ENCODE data around the gene FAM163B. TPM values are rescaled to one million over a fixed set of nuclear protein-coding genes. Genes with fewer than 3 reads are reported as not detected.

Gene FAM163B
- total and polyA plus RNA-seq, 9 of the 15 experiments (the other 6 are each of a cell fraction or from before 2014, with no cell fraction given): not detected

DNA sequence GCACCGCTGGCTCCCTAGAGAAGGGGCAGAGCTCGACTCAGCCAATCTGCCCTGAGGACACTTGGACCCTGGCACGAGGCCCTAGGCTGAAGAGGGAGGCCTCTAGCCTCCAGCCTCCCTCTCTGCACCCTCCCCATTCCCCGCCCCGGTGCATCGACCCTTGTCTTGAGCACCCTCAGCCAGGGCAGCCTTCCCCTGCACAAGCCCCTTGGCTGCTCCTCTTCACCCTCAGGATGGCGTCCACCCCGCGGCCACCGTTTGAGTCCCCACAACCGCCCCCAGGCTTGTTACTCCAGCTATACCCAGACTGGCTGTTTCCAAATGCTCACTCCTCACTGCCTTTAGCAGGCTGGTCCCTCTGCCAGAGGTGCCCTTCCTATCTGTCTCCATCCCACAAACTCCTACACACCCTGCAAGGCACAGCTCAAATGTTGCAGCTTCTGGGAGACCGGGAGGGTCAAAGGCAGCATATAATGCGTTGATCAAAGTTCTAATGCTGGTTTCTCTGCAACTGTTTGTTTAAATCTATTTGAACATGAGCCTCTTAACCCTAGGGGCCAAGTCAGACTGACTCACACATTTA lies 6.5 kb upstream of the FAM163B start (continued):
- TF ChIP-seq ARID3B (CRISPR knock-in tag; IDR thresholded peaks at IDR 0.05; ENCODE audit: borderline replicate concordance): no peak
- TF ChIP-seq NFE2L1 (tag; IDR thresholded peaks at IDR 0.05; ENCODE audit: borderline replicate concordance, low read depth): no peak
- no peak for TF ChIP-seq PRMT5 (CRISPR knock-in tag; IDR thresholded peaks at IDR 0.05)
- no peak for TF ChIP-seq IFI16 (CRISPR knock-in tag; IDR thresholded peaks at IDR 0.05)
- TF ChIP-seq ZNF253 (CRISPR knock-in tag; conservative IDR thresholded peaks at IDR 0.05): no peak

DNA sequence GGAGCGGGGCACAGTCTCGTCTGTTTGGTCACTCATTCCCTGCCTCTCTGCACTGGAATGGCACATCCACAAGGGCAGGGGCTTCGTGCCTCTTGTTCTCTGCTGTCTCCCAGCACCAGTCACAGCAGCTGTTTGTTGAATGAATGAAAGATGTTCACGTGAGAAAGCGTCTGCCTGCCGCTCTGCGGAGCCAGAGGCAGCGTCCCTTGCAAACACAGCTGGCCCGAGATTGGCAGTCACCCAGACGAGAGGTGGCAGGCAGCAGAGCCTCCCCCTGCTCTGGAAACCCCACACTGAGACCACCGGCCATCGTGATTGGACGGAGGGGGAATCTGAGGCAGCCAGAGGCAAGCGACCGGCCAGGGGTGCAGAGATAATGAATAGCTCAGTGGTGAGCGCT lies 6.0 kb upstream of the FAM163B start:
- peaks cover 14 to 63% of the 10 kb centered on the region in 2 experiments; a peak in 4 of 5 replicates for H3K27me3 ChIP-seq (ENCODE audit: control insufficient read depth in 2 of 2, insufficient read depth in 2 of 2, low read length in 2 of 2)
- POLR2A ChIA-PET: interaction anchor here (0.6 kb wide), 1 partner anchor 709 kb away, joined by 3 read pairs; no protein-coding TSS in a partner anchor
- no peak overlapping the region for H2AFZ ChIP-seq (ENCODE audit: low read depth, low read length)
- no peak for TF ChIP-seq RFX7 (CRISPR knock-in tag; IDR thresholded peaks at IDR 0.05)
- TF ChIP-seq ZNF347 (CRISPR knock-in tag; IDR thresholded peaks at IDR 0.05; ENCODE audit: low read depth): no peak
- no peak for TF ChIP-seq TCF3 (CRISPR knock-in tag; IDR thresholded peaks at IDR 0.05)
- no peak for TF ChIP-seq MTA1 (IDR thresholded peaks at IDR 0.05; ENCODE audit: borderline replicate concordance)
- TF ChIP-seq, protein P1, sequence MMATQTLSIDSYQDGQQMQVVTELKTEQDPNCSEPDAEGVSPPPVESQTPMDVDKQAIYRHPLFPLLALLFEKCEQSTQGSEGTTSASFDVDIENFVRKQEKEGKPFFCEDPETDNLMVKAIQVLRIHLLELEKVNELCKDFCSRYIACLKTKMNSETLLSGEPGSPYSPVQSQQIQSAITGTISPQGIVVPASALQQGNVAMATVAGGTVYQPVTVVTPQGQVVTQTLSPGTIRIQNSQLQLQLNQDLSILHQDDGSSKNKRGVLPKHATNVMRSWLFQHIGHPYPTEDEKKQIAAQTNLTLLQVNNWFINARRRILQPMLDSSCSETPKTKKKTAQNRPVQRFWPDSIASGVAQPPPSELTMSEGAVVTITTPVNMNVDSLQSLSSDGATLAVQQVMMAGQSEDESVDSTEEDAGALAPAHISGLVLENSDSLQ (IDR thresholded peaks at IDR 0.05): no peak
- no peak for TF ChIP-seq TAF15 (IDR thresholded peaks at IDR 0.05; ENCODE audit: low read depth, low read length)
- no peak for TF ChIP-seq PHF20 (IDR thresholded peaks at IDR 0.05; ENCODE audit: partially characterized antibody)
- TF ChIP-seq, protein P2, sequence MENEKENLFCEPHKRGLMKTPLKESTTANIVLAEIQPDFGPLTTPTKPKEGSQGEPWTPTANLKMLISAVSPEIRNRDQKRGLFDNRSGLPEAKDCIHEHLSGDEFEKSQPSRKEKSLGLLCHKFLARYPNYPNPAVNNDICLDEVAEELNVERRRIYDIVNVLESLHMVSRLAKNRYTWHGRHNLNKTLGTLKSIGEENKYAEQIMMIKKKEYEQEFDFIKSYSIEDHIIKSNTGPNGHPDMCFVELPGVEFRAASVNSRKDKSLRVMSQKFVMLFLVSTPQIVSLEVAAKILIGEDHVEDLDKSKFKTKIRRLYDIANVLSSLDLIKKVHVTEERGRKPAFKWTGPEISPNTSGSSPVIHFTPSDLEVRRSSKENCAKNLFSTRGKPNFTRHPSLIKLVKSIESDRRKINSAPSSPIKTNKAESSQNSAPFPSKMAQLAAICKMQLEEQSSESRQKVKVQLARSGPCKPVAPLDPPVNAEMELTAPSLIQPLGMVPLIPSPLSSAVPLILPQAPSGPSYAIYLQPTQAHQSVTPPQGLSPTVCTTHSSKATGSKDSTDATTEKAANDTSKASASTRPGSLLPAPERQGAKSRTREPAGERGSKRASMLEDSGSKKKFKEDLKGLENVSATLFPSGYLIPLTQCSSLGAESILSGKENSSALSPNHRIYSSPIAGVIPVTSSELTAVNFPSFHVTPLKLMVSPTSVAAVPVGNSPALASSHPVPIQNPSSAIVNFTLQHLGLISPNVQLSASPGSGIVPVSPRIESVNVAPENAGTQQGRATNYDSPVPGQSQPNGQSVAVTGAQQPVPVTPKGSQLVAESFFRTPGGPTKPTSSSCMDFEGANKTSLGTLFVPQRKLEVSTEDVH (IDR thresholded peaks at IDR 0.05; ENCODE audit: low read depth, partially characterized antibody): no peak
- TF ChIP-seq ZNF174 (CRISPR knock-in tag; IDR thresholded peaks at IDR 0.05): no peak

More for the DNA sequence above, 6.0 kb upstream of the FAM163B start:
- no peak overlapping the region for H3K9ac ChIP-seq (ENCODE audit: insufficient read depth in 1 of 2, low read depth in 2 of 2, low read length in 2 of 2)
- H3K4me1 ChIP-seq (replicated peaks in 1 of 2; ENCODE audit: control insufficient read depth in 2 of 2, insufficient read depth in 2 of 2, low read length in 2 of 2): no peaks in the 10 kb centered on the region
- H3K4me3 ChIP-seq: no peak overlapping the region
- CTCF ChIA-PET (ENCODE audit: low intra/inter-chr PET ratio): no interaction called here
- DNase-seq (ENCODE audit: extremely low read depth in 1 of 4, low spot score in 3 of 4): no peak
- ATAC-seq: no peak
- in situ Hi-C loops (cut with MboI): no loop called here
- H3K9me3 ChIP-seq (replicated peaks; ENCODE audit: control insufficient read depth, insufficient read depth, low read depth, low read length): no peaks in the 10 kb centered on the region
- no peaks in the 10 kb centered on the region for H3K36me3 ChIP-seq (ENCODE audit: control insufficient read depth, insufficient read depth, low read length)
- intact Hi-C loops (cut with micrococcal nuclease): no loop called here
- H3K9me1 ChIP-seq (ENCODE audit: control insufficient read depth, insufficient read depth, low read length): no peaks in the 10 kb centered on the region
- no peaks in the 10 kb centered on the region for H3K79me2 ChIP-seq (ENCODE audit: control insufficient read depth, insufficient read depth, low read length)
- 0% methylated on average over 16 of the region's 16 CpGs for WGBS (ENCODE audit: insufficient coverage, low coverage, missing lambda C conversion rate)
- no peak overlapping the region for H3K4me2 ChIP-seq (ENCODE audit: insufficient read depth, low read length)
- H3K27ac ChIP-seq (ENCODE audit: extremely low read depth, low read depth, low read length): no peak overlapping the region
- no peak for FAIRE-seq
- BruUV-seq (replicated peaks): no TSS peak
- peaks cover 26% of the 10 kb centered on the region for H4K20me1 ChIP-seq (replicated peaks; ENCODE audit: control insufficient read depth, insufficient read depth, low read length)

Measured in K562 (cell line).